ENCODE measurements around the gene ASB3.
A peak's percentile ranks its signal among the peaks of the same experiment; 100 is the strongest.
"Not testable (repeated sequence)": the region's sequence is repeated elsewhere in the genome, so short reads cannot be mapped to it uniquely, and the experiment has no call there.

ASB3 gene

DNA sequence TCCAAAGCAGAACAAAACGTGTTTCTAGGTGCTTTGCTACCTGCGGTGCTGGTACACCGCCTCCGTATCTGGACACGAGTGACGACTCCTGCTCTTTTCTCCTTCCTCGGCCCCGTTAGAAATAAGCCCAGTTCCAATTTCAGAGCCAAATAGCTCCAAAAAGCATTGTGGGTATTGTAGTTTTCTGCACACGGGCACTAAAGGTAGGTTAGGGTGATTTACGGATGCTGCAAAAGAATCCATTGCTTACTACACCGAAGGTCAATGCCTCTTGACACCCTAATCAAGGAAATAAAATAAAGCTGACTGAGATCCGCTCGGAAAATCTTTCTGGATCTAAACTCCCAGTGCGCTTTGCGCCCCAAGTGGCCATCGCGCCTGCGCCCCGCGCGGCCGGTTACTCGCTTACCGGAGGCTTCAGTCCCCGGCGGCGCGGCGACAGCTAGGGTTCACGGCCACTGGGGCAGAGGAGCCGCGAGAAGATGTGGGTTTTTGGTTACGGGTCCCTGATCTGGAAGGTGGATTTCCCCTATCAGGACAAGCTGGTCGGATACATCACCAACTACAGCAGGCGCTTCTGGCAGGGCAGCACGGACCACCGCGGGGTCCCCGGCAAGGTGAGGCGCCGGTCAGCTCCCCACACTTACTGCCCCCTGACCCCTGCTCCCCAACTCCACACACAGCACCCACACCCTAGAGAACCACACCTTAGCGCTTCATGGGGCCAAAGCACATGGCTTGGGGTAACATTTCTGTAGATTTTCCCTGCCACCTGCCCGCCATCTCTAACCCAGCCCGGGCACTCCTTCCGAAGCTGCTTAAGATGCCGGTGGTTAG, 19.1 kb downstream of the ASB3 start, which contains the start of gene CHAC2:
Gene CHAC2 (plus strand): TSS at position 400 of the 837 bp plus-strand sequence. CDS start 83 bp downstream, at position 483.
- peak; percentile 91 for DNase-seq (ENCODE audit: low spot score)
- in situ Hi-C loops (cut with MboI; ENCODE audit: low sequenced_read_pairs, unreplicated experiment), result no loop called here
- TF ChIP-seq, protein P1, sequence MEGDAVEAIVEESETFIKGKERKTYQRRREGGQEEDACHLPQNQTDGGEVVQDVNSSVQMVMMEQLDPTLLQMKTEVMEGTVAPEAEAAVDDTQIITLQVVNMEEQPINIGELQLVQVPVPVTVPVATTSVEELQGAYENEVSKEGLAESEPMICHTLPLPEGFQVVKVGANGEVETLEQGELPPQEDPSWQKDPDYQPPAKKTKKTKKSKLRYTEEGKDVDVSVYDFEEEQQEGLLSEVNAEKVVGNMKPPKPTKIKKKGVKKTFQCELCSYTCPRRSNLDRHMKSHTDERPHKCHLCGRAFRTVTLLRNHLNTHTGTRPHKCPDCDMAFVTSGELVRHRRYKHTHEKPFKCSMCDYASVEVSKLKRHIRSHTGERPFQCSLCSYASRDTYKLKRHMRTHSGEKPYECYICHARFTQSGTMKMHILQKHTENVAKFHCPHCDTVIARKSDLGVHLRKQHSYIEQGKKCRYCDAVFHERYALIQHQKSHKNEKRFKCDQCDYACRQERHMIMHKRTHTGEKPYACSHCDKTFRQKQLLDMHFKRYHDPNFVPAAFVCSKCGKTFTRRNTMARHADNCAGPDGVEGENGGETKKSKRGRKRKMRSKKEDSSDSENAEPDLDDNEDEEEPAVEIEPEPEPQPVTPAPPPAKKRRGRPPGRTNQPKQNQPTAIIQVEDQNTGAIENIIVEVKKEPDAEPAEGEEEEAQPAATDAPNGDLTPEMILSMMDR (IDR thresholded peaks at IDR 0.05; ENCODE audit: borderline replicate concordance, control extremely low read depth, extremely low read depth, insufficient read depth, missing control alignments), result no peak

DNA sequence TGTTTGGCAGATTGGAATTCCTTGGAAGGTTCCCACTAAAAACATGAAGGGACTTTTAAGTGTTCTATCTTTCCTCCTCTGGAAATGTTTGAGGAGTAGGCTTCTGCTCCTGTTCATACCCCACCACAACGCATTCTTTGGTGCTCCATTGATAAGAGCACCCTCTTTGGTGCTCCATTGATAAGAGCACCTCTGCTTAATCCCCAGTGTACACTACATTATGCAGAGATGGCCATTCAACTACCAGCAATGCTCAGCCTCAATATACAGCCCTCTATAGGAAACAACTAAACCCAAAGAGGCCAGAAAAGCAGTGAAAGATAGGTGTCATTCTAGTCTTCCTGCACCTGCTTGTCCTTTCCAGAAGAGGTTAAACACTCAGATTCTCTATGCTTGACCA, 21.0 kb downstream of the ASB3 start:
- no peak for DNase-seq (ENCODE audit: low spot score)
- in situ Hi-C loops (cut with MboI; ENCODE audit: low sequenced_read_pairs, unreplicated experiment), result no loop called here
- TF ChIP-seq, protein P1 (IDR thresholded peaks at IDR 0.05; ENCODE audit: borderline replicate concordance, control extremely low read depth, extremely low read depth, insufficient read depth, missing control alignments), result no peak

DNA sequence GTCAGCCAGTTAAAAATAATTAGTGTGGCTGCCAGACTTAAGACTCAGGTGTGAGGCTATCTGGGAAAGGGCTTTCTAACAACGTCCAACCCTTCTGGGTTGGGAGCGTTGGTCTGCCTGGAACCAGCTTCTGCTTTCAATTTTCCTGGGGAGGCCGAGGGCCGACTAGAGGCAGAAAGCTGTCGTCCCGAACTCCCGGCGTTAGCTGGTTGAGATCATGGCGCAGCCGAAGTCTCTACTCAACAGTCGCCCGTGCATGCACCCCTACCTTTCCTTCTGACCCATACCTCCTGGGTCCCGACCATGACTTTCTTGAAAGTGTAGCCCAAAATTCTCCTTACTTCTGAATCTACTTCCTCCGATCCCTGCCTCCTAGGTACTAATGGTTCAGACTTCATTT, 29.5 kb downstream of the ASB3 start:
- DNase-seq (ENCODE audit: low spot score), result not testable (repeated sequence)

DNA sequence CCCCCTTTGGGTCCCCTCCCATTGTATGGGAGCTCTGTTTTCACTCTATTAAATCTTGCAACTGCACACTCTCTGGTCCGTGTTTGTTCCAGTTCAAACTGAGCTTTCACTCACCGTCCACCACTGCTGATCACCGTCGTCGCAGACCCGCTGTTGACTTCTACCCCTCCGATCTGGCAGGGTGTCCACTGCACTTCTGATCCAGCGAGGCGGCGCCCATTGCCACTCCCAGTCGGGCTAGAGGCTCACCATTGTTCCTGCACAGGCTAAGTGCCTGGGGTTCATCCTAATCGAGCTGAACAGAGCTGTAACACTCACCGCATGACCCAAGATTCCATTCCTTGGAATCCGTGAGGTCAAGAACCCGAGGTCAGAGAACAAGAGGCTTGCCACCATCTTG, 30.1 kb downstream of the ASB3 start:
- in situ Hi-C loops (cut with MboI; ENCODE audit: low sequenced_read_pairs, unreplicated experiment), result no loop called here
- TF ChIP-seq, protein P1 (IDR thresholded peaks at IDR 0.05; ENCODE audit: borderline replicate concordance, control extremely low read depth, extremely low read depth, insufficient read depth, missing control alignments), result no peak
- DNase-seq (ENCODE audit: low spot score), result no peak

More for the DNA sequence above, 29.5 kb downstream of the ASB3 start:
- in situ Hi-C loops (cut with MboI; ENCODE audit: low sequenced_read_pairs, unreplicated experiment), result not testable (repeated sequence)

DNA sequence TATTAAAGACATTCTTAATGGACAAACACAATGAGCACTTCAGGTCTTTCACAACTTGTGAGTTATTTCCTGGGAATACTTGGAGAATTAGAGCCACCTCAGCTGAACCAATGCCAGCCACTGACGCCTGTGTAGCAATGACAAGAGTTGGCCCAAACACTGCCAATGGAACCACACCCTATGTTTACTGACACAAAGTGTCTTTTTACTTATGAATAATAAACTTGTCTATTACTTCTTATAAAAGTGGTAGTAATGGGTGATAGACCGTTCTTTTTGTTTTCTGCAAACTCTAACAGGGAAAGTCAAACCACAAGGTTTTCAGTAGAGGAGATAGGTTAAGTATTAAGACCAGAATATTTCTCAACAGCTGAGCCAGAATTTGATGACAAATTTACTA, 31.6 kb downstream of the ASB3 start:
- no peak for DNase-seq (ENCODE audit: low spot score)
- in situ Hi-C loops (cut with MboI; ENCODE audit: low sequenced_read_pairs, unreplicated experiment), result no loop called here
- TF ChIP-seq, protein P1 (IDR thresholded peaks at IDR 0.05; ENCODE audit: borderline replicate concordance, control extremely low read depth, extremely low read depth, insufficient read depth, missing control alignments), result no peak

DNA sequence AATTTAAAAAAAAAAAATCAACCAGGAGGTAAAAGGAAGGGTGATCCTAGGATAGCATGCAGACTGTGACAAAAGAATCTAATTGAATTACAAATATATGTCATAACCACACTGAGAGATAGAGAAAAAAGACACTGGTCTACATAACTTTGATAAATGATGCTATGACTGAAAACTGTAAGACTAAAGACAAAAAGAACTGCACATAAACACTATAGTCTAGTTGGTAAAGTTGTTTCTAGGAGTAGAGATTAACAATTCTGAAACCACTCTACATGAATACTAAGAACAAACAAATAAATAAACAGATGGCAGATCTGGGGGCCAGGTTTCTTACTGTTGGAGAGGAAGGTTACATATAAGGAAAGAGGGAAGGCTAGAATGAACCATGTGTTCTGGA, 33.7 kb downstream of the ASB3 start:
- TF ChIP-seq, protein P1 (IDR thresholded peaks at IDR 0.05; ENCODE audit: borderline replicate concordance, control extremely low read depth, extremely low read depth, insufficient read depth, missing control alignments), result no peak
- in situ Hi-C loops (cut with MboI; ENCODE audit: low sequenced_read_pairs, unreplicated experiment), result no loop called here
- DNase-seq (ENCODE audit: low spot score), result no peak

DNA sequence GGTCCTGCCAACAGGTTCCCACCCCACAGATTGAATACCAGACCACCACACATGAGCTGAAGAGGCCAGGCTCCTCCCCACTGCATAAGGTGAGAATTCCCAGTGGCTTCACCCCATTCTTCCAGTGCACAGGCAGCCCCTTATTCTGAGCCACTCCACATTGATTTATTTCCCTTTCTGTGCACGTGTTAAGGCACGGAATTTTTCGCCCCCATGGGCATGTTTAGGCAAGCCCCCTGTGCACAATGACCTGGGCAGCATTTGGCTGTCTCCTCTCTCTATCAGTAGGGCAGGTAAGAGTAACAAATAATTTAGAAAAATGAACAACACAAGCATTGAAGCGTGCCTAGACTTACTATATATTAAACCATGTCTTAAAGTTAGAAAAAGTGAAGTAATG, 34.4 kb downstream of the ASB3 start:
- no peak for DNase-seq (ENCODE audit: low spot score)
- in situ Hi-C loops (cut with MboI; ENCODE audit: low sequenced_read_pairs, unreplicated experiment), result no loop called here
- TF ChIP-seq, protein P1 (IDR thresholded peaks at IDR 0.05; ENCODE audit: borderline replicate concordance, control extremely low read depth, extremely low read depth, insufficient read depth, missing control alignments), result no peak
